HL-60/S4 treated with retinoic acid at 250 ng/mL for 4 days and 3 days (cell line): ENCODE data around the gene APOO.
"Not testable (repeated sequence)": the region's sequence is repeated elsewhere in the genome, so short reads cannot be mapped to it uniquely, and the experiment has no call there.

ENCODE experiments used
- in situ Hi-C: fragments of 300-500 bp; cut with MboI; formaldehyde crosslinking; loops from 2 replicates; pipeline ENCODE4 v1.7.0; 2022; ENCODE audit warnings: low sequenced_read_pairs

Gene APOO

GRCh38 chrX:23861215-23861896, 46.4 kb downstream of the APOO start:
- in situ Hi-C loops: no loop called here

DNA sequence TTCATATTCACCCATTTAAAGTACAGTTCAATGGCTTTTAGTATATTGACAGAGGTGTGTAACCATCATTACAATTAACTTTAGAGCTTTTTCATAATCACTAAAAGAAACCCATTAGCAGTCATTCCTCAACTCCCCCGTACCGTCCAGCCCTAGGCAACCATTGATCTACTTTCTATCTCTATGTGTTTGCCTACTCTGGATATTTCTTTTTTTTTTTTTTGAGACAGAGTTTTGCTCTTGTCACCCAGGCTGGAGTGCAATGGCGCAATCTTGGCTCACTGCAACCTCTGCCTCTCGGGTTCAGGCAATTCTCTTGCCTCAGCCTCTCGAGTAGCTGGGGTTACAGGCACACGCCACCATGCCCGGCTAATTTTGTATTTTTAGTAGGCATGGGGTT, 48.5 kb downstream of the APOO start:
- in situ Hi-C loops: not testable (repeated sequence)

DNA sequence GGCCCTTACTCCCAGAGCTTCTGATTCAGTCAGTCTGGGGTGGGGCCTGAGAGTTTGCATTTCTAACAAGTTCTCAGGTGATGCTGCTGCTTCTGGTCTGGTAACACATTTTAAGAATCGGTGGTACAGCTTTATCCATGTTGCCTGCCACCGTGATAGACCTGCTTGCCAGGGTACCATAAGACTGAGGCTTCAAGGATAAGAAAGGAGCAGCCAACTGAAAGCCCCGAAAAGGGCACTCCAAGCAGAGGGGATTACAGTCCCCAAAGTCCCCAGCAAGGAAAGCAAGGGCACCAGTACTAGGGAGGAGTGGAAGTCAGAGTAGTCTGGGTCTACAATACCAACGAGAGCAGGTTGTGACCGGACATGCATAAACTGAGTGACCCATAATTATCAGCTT, 49.8 kb downstream of the APOO start:
- in situ Hi-C loops: no loop called here

GRCh38 chrX:23857363-23857762, 50.4 kb downstream of the APOO start:
- in situ Hi-C loops: no loop called here

DNA sequence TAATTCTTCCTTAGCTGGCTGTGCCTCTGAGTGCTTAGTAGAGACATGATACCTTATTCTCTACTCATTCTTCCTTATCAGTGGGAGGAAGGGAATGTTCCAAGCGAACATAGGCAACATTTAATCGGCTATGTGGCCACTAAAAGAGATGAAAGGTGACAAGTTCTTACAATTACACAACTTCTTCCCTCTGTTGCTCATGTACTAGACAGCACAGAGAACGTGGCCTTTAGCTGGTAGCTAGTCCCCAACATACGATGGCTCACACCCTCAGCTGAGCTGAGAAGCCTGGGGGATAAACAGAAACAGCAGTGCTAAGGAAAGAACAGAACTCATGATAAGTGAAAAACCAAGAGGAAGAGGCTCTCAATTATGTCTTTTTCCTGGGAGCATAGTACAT, 52.2 kb downstream of the APOO start:
- in situ Hi-C loops: no loop called here

GRCh38 chrX:23854945-23855344, 52.8 kb downstream of the APOO start:
- in situ Hi-C loops: no loop called here

GRCh38 chrX:23854122-23854521, 53.6 kb downstream of the APOO start:
- in situ Hi-C loops: no loop called here

DNA sequence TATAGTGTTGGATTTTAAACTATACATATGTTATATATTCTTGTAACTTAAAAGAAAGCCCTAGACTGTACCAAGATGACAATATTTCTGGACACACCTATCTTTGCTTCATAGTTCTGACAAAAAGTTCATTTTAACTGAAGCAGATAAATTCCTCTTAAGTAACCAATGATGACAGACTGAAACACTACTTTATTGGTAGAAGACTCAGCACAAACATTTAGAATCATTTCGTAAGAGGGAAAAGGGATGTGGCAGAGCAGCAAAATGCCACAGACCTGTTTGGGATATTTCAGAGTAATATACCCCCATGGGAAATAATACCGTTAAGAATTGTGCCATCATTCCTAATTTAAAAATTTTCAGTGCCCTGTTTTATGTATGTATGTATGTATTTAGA, 56.2 kb downstream of the APOO start:
- in situ Hi-C loops: no loop called here

- in situ Hi-C loops: no loop called here
Measured at GRCh38 chrX:23849241-23849640, 58.5 kb downstream of the APOO start.

GRCh38 chrX:23845351-23845817, 62.4 kb downstream of the APOO start:
- in situ Hi-C loops: no loop called here

DNA sequence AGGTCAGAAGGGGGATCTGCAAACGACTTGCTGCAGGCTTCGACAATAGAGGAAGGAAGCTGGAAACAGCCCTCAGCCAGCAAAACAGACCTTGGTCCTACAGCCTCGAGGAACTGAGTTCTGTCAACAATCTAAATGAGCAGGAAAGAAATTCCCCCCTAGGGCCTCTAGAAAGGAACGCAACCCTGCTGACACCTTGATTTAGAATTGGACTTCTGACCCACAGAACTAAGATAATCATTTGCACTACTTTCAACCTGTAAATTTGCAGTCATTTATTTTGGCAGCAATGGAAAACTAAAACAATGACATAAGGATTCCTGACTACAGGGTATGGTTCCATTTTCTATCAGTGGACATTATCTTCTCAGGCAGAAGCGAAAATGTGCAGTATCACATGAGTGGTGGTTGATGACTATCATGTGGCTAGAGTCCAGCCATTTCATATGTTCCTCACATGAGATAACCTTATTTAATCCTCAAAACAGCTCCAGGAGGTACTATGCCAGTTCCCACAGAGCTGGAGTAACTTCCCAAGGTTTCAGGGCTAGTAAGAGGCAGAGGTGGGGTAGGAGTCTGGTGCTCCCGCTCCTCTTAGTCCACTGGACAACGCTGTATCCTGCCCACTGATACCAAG, 63.1 kb downstream of the APOO start:
- in situ Hi-C loops: no loop called here

- in situ Hi-C loops: no loop called here
Measured at GRCh38 chrX:23841847-23842522, 65.8 kb downstream of the APOO start.

- in situ Hi-C loops: no loop called here
Measured at GRCh38 chrX:23840674-23841073, 67.1 kb downstream of the APOO start.

- in situ Hi-C loops: no loop called here
Measured at GRCh38 chrX:23838953-23839352, 68.8 kb downstream of the APOO start.

DNA sequence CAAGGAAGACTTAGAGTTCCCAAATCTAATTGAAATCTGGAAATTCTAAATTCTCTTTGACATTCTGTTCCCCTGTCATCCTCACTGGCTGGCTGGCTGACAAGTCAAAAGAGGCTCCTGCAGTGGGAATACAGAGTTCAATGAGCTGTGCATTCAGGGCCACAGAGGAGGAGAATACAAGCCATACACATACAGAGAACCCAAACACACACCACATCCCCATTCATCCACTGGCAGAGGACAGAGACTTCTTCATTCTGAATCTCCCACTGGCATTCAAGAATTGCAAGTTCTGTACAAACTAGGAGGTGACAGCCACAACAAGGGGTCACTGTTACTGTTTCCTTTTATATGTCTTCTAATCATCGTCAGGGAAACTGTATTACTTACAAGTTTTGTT, 75.0 kb downstream of the APOO start:
- in situ Hi-C loops: no loop called here

GRCh38 chrX:23828881-23829280, 78.9 kb downstream of the APOO start:
- in situ Hi-C loops: no loop called here

DNA sequence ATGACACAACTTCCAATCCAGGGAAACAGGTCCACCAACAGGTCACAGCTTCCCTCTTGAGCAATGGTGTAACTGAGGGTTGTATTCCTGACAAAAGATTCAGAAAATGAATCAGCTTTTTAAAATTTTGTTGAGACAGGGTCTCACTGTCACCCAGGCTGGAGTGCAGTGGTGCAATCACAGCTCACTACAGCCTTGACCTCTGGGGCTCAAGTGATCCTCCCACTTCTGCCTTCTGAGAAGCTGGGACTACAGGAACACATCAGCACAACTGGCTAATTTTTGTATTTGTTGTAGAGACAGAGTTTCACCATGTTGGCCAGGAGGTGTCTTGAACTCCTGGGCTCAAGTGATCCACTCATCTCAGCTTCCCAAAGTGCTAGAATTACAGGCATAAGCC, 81.1 kb downstream of the APOO start:
- in situ Hi-C loops: no loop called here

- in situ Hi-C loops: no loop called here
Measured at GRCh38 chrX:23826216-23826615, 81.5 kb downstream of the APOO start.

- in situ Hi-C loops: no loop called here
Measured at GRCh38 chrX:23825675-23826074, 82.1 kb downstream of the APOO start.

DNA sequence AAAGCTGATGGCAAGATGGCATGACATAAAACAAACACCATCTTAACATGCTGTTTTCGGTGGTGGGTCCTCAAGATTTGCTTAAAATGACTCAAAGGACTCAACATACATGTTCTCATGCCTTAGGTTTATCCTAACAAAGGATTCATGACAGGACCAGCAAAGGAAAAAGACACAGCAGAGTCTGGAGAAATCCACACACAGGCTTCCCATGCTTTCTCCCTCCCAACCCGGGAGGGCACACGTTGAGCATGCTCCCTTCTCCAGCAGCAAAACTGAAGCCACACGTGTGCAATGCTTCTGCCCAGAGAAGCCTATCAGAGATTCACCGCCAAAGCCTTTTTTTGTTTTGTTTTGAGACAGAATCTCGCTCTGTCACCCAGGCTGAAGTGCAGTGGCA, 84.9 kb downstream of the APOO start:
- in situ Hi-C loops: no loop called here

DNA sequence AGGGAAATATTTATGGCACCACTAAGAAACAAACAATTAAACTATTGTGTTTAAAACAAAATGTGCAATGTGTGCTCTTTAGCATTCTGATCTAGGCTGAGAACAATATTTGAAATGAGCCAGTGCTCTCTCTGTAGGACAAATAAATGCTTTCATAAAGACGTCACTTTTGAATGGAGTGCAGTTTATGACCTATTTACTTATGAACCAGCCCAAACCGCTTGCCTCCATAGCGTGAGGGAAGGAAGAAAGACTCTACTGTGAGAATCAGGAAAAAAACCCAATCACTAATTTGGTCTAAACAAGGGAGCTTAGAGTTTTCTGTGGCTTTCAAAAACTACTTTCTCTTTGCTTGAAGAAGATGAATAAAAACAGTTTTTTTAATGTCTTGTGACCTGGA, 85.3 kb downstream of the APOO start:
- in situ Hi-C loops: no loop called here

GRCh38 chrX:23821847-23822246, 85.9 kb downstream of the APOO start:
- in situ Hi-C loops: no loop called here
